Transverse colon (tissue), 4 donors: ENCODE data around the gene HMCN1. TPM values are rescaled to one million over a fixed set of nuclear protein-coding genes. Genes with fewer than 3 reads are reported as not detected.
"Not testable (repeated sequence)": the region's sequence is repeated elsewhere in the genome, so short reads cannot be mapped to it uniquely, and the experiment has no call there.

Source experiments
- DNase-seq: peaks from one replicate; pipeline ENCODE4 v3.0.0-alpha.2; 2019
- H3K27ac ChIP-seq, 4 donors: fragments of 200-600 bp; sonication (generic); 2 replicates each; pipeline ENCODE4 v1.5.1; 2016 to 2018; ENCODE audit warnings: inconsistent platforms in 4 of 4
- H3K27me3 ChIP-seq: fragments of 200-600 bp; sonication (generic); 2 replicates; pipeline ENCODE4 v1.5.1; 2017; ENCODE audit warnings: inconsistent platforms
- H3K36me3 ChIP-seq, 4 donors: fragments of 200-600 bp; sonication (generic); 2 replicates each; pipeline ENCODE4 v1.5.1; 2017 to 2019; ENCODE audit warnings: inconsistent platforms in 4 of 4
- H3K4me1 ChIP-seq, 4 donors: fragments of 200-600 bp; sonication (generic); 2 replicates each; pipeline ENCODE4 v1.5.1; 2017 to 2020; ENCODE audit warnings: inconsistent platforms in 4 of 4
- H3K4me3 ChIP-seq, 4 donors: fragments of 200-600 bp; sonication (generic); 1 replicate in 1 of 4; 2 replicates in 3 of 4; pipeline versions ENCODE4 v1.5.1 to v1.6.1; 2017 to 2019; ENCODE audit warnings: inconsistent platforms in 4 of 4
- H3K9me3 ChIP-seq, 2 donors: fragments of 200-600 bp; sonication (generic); 2 replicates each; pipeline ENCODE4 v1.5.1; 2017 to 2019; ENCODE audit warnings: inconsistent platforms in 2 of 2
- EP300 ChIP-seq: sonication (generic); formaldehyde crosslinking; IDR thresholded peaks from one replicate; pipeline ENCODE4 v1.6.1; 2017; ENCODE audit warnings: antibody characterized with exemption, low read depth
- POLR2A ChIP-seq: fragments of 450-650 bp; IDR thresholded peaks from one replicate; pipeline ENCODE4 v1.6.1; 2016; ENCODE audit warnings: antibody characterized with exemption, mild to moderate bottlenecking, moderate library complexity
- POLR2AphosphoS5 ChIP-seq, 3 donors: sonication (generic); formaldehyde crosslinking; IDR thresholded peaks; one replicate each; pipeline ENCODE4 v1.6.1; 2016; ENCODE audit warnings: antibody characterized with exemption in 3 of 3
- WGBS, 2 donors: methylation state at CpG; one replicate each; pipeline ENCODE4 v1.1.5; 2018; ENCODE audit warnings: low coverage in 1 of 2; 5-methylcytosine and 5-hydroxymethylcytosine counted together
- in situ Hi-C, 4 donors: fragments of 200-750 bp; cut with MboI; loops; one replicate each; pipeline versions ENCODE4 v1.15.0 to v1.15.1; 2017; ENCODE audit warnings: low sequenced_read_pairs in 3 of 4, low pct_ligation_motif_present in 1 of 4, low pct_unique_long_range_greater_than_20kb in 1 of 4
- intact Hi-C: fragments of 100-400 bp; cut with DNase I; formaldehyde crosslinking; loops from one replicate; pipeline ENCODE4 v1.15.1; 2023; ENCODE audit warnings: low total_unique reads
- total RNA-seq, 4 donors: library from RNA; depleted of rRNA; stranded (reverse); fragments of >200 nt; gene quantifications; one replicate each; pipeline ENCODE4 v1.1.0, GENCODE V29; 2016
- TF ChIP-seq, protein P1 (sequence below), 5 experiments: fragments of 200-600 bp in 3 of 5; fragments of 450-650 bp in 2 of 5; sonication (generic) in 3 of 5; IDR thresholded peaks; 1 replicate in 2 of 5; 2 replicates in 3 of 5; pipeline ENCODE4 v1.5.1; 2016 to 2017; ENCODE audit warnings: antibody characterized with exemption in 5 of 5, inconsistent platforms in 3 of 5, mild to moderate bottlenecking in 2 of 5, moderate library complexity in 1 of 5

The HMCN1 gene
- total RNA-seq, 4 donors from 2014 or later, result 1.1 to 2.7 (median 2.1) TPM

DNA sequence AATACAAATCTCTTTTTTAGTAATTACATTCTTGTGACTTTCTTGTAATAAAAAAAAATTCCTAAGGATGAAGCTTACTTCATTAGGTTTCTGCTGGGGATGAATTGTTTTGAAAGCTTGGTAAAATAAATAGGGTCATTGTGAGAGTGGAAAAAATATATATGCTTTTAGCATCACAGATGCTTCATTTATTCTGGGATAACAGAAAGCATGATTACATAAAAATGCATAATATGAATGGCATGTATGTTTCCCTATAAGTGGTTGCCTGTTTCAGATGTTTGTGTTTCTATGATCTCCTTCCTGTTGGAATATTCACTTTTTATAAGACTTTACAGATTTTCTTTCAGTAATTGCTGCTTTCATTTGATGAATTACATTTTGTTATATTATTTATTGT is 42.3 kb downstream of the HMCN1 start:
- H3K4me1 ChIP-seq, result no peaks in the 10 kb centered on the region
- H3K27ac ChIP-seq, result no peak overlapping the region
- no peak overlapping the region for H3K4me3 ChIP-seq
- H3K36me3 ChIP-seq, result no peaks in the 10 kb centered on the region
- no peaks in the 10 kb centered on the region for H3K9me3 ChIP-seq
- intact Hi-C loops (no loop called here), in situ Hi-C loops (no loop called here)
- DNase-seq, result no peak
- TF ChIP-seq, protein P1, sequence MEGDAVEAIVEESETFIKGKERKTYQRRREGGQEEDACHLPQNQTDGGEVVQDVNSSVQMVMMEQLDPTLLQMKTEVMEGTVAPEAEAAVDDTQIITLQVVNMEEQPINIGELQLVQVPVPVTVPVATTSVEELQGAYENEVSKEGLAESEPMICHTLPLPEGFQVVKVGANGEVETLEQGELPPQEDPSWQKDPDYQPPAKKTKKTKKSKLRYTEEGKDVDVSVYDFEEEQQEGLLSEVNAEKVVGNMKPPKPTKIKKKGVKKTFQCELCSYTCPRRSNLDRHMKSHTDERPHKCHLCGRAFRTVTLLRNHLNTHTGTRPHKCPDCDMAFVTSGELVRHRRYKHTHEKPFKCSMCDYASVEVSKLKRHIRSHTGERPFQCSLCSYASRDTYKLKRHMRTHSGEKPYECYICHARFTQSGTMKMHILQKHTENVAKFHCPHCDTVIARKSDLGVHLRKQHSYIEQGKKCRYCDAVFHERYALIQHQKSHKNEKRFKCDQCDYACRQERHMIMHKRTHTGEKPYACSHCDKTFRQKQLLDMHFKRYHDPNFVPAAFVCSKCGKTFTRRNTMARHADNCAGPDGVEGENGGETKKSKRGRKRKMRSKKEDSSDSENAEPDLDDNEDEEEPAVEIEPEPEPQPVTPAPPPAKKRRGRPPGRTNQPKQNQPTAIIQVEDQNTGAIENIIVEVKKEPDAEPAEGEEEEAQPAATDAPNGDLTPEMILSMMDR (IDR thresholded peaks at IDR 0.05), result no peak
- TF ChIP-seq POLR2A (no peak), EP300 (no peak), POLR2AphosphoS5 (IDR thresholded peaks at IDR 0.05) (no peak)
- H3K27me3 ChIP-seq, result no peaks in the 10 kb centered on the region

DNA sequence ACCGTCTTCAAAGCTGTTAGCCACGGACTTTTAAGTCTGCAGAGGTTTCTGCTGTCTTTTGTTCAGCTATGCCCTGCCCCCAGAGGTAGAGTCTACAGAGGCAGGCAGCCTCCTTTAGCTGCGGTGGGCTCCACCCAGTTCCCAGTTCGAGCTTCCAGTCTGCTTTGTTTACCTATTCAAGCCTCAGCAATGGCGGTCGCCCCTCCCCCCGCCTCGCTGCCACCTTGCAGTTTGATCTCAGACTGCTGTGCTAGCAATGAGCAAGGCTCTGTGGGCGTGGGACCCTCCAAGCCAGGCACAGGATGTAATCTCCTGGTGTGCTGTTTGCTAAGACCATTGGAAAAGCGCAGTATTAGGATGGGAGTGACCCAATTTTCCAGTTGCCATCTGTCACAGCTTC is 49.7 kb downstream of the HMCN1 start:
- H3K36me3 ChIP-seq, H3K4me1 ChIP-seq, DNase-seq, H3K27me3 ChIP-seq, in situ Hi-C loops, H3K4me3 ChIP-seq, H3K27ac ChIP-seq, intact Hi-C loops, H3K9me3 ChIP-seq: not testable (repeated sequence)
- WGBS, 2 donors, result 78% methylated on average over 10 of the region's 10 CpGs; no CpG with 5 or more reads in 1 of the 2 donors

DNA sequence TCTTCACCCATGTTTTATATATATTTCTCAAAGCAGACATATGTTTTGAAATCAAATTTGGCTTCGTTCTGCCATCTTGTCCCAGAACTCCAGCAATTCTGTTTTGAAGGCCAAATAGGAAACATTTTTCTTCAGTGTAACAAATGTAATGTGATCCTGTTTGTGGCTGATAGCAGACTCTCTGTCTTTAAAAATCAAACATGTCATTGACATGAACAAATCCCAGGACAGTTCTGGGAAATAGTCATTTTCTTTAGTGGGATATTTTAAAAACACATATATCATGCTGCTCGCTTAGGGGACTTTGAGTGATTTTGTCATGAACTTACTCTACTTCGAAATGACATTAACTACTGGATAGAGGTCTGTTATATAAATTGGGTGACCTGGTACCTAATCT is 51.4 kb downstream of the HMCN1 start:
- DNase-seq, result no peak
- in situ Hi-C loops (no loop called here), intact Hi-C loops (no loop called here)
- H3K9me3 ChIP-seq, result no peaks in the 10 kb centered on the region
- 81 to 85% methylated on average over 3 of the region's 3 CpGs for WGBS, 2 donors
- H3K4me3 ChIP-seq, result no peak overlapping the region
- H3K27me3 ChIP-seq, result no peaks in the 10 kb centered on the region
- peaks cover 0 to 7% (median 0%) of the 10 kb centered on the region in 4 donors for H3K4me1 ChIP-seq
- H3K36me3 ChIP-seq, result no peaks in the 10 kb centered on the region
- no peak overlapping the region for H3K27ac ChIP-seq
- TF ChIP-seq, protein P1 (IDR thresholded peaks at IDR 0.05), result no peak
- no peak for TF ChIP-seq EP300
- no peak for TF ChIP-seq POLR2AphosphoS5 (IDR thresholded peaks at IDR 0.05)
- TF ChIP-seq POLR2A, result no peak

DNA sequence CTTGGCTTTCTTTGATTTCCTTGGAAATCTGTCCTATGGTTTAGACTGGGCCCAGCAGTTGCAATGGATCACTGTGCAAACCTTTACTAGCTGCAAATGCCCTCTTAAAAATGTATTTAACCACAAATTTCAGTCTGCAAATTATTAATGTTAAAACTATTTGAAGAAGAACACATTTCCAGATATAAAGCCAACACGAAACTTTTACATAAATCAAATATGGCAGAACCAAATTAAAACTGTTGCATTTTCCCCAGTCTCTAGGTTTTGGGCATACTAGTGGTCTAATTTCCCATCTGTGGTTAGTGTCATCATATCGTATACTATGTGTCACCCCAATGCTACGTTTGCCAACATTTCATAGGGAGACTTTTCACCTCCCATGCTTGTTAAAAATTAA is 52.3 kb downstream of the HMCN1 start:
- TF ChIP-seq POLR2A (no peak), EP300 (no peak), POLR2AphosphoS5 (IDR thresholded peaks at IDR 0.05) (no peak)
- TF ChIP-seq, protein P1 (IDR thresholded peaks at IDR 0.05), result no peak
- intact Hi-C loops (no loop called here), in situ Hi-C loops (no loop called here)
- Histone ChIP-seq H3K27me3 (no peaks in the 10 kb centered on the region), H3K4me1 (peaks cover 0 to 7% (median 0%) of the 10 kb centered on the region in 4 donors), H3K9me3 (no peaks in the 10 kb centered on the region), H3K27ac (no peak overlapping the region), H3K36me3 (no peaks in the 10 kb centered on the region), H3K4me3 (no peak overlapping the region)
- DNase-seq, result no peak
- 80 to 82% methylated on average over 3 of the region's 3 CpGs for WGBS, 2 donors

DNA sequence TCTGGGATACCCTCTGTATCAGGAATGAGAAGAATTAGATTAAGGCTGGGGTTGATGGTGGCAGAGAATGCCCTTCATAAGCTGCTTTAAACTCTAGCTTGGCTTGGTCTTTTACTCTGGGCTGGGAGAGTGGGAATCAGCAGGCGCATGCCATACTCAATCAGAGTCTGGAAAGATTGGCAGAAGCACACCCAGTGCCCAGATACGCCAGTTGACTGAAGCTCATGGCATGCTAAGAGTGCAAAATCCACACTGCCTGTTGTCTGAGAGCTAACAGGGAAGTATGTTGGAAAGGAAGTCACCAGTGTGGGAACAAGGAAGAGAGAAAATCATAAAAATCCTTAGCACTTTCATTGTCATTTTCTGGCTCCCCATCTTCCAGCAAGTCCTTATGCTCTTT is 53.0 kb downstream of the HMCN1 start:
- Histone ChIP-seq H3K27me3 (no peaks in the 10 kb centered on the region), H3K27ac (no peak overlapping the region), H3K9me3 (no peaks in the 10 kb centered on the region), H3K4me3 (no peak overlapping the region), H3K36me3 (no peaks in the 10 kb centered on the region), H3K4me1 (peaks cover 0 to 7% (median 0%) of the 10 kb centered on the region in 4 donors)
- WGBS, 2 donors, result 60 to 70% methylated on average over 1 to 2 of the region's 2 CpGs
- intact Hi-C loops, result no loop called here
- no peak for DNase-seq
- in situ Hi-C loops, result no loop called here
- TF ChIP-seq, protein P1 (IDR thresholded peaks at IDR 0.05), result no peak
- TF ChIP-seq POLR2AphosphoS5 (IDR thresholded peaks at IDR 0.05), result no peak
- no peak for TF ChIP-seq POLR2A
- no peak for TF ChIP-seq EP300
